Activated CD4-positive, alpha-beta T cell treated with anti-CD3 and anti-CD28 coated beads, Interleukin-2, Interleukin-4, amounts not matched to agents 100 ng/mL and 50 ng/mL, durations not matched to agents 16 hours and 8 hours (primary cell): ENCODE data around the gene BAG5.

ENCODE experiments used
- DNase-seq: peaks from one replicate; pipeline ENCODE4 v3.0.0-alpha.2; 2020; ENCODE audit warnings: low spot score

The BAG5 gene

DNA sequence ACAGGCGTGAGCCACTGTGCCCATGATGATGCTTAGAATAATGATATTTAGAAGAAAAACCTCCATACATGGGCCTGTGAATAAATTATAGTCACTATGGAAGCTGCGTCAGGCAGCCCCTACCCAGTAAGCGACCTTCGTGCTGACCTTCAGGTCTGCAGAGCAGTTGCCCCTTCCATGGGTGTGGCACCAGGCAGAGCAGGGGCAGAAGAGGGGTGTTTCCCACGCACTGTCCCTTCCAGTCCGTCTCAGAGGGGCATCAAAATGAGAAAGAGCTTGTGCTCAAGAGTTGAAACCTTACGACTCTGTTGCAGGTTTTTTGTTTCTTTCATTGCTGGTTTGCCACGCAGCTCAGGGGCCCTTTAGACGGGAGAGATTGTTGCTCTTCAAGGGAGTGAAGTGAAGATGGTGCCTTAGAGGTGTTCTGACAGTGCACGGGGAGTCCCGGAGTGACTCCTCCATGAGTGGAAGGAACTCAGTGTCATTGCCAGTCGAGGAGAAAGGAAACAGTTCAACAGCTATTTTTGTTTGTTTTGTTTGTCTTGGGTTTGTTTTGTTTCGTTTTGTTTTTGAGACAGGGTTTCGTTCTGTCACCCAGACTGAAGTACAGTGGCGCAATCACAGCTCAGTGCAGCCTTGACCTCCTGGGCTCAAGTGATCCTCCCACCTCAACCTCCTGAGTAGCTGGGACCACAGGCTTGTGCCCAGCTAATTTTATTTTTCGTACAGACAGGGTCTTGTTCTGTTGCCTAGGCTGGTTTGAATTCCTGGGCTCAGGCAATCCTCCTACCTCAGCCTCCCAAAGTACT, 53.7 kb downstream of the BAG5 start:
- no peak for DNase-seq

GRCh38 chr14:103507751-103508150, 54.7 kb downstream of the BAG5 start:
- no peak for DNase-seq
